A549 (cell line): ENCODE measurements around the gene PLEKHH2. TPM values are rescaled to one million over a fixed set of nuclear protein-coding genes. Genes with fewer than 3 reads are reported as not detected.

ENCODE experiments used
- ATAC-seq, 2 experiments: fragments of 200-7000 bp in 1 of 2; fragments of >200 bp in 1 of 2; cut with Nextera tagmentation in 1 of 2; cut with Tn5 transposase in 1 of 2; 3 replicates each; pipeline versions ENCODE4 v1.8.0 to v1.9.1; 2018 to 2020; ENCODE audit warnings: mild to moderate bottlenecking in 1 of 2, moderate library complexity in 1 of 2
- CTCF ChIA-PET: fragments of 300-600 bp; sonication (Branson Sonifier 250); formaldehyde crosslinking; extraction: SDS; loops from one replicate; lab custom pipeline; 2021; ENCODE audit warnings: antibody characterized with exemption, inconsistent platforms; lab: Yijun Ruan, JAX
- POLR2A ChIA-PET: fragments of 350-600 bp; formaldehyde crosslinking; extraction: SDS; loops from one replicate; lab custom pipeline; 2021; ENCODE audit warnings: antibody characterized with exemption, inconsistent platforms; lab: Yijun Ruan, JAX
- DNase-seq, 2 experiments: peaks; one replicate each; pipeline versions ENCODE4 v3.0.0 to v3.0.0-alpha.2; 2011 to 2016; ENCODE audit warnings: low read depth in 1 of 2, low spot score in 1 of 2
- FAIRE-seq: peaks from 2 replicates; lab custom pipeline; 2011; peaks lifted over from hg19 to GRCh38; lab: Jason Lieb, UNC
- H3K27ac ChIP-seq, 2 experiments: fragments of >200 bp; sonication (Bioruptor Twin); formaldehyde crosslinking; 3 replicates each; pipeline ENCODE4 v1.5.1; 2016 to 2017
- H3K4me1 ChIP-seq: fragments of >200 bp; sonication (Bioruptor Twin); formaldehyde crosslinking; 3 replicates; pipeline ENCODE4 v1.6.1; 2016
- H3K4me2 ChIP-seq: fragments of >200 bp; sonication (Bioruptor Twin); formaldehyde crosslinking; 3 replicates; pipeline ENCODE4 v1.6.1; 2016
- H3K4me3 ChIP-seq: fragments of >200 bp; sonication (Bioruptor Twin); formaldehyde crosslinking; 3 replicates; pipeline ENCODE4 v1.5.1; 2016
- H3K9me3 ChIP-seq: fragments of >200 bp; sonication (Bioruptor Twin); formaldehyde crosslinking; 3 replicates; pipeline ENCODE4 v1.6.1; 2016
- ATOH8 ChIP-seq: fragments of 250-450 bp; sonication (Bioruptor Pico); IDR thresholded peaks from 2 replicates; pipeline ENCODE4 v1.5.0; 2020; ENCODE audit warnings: low read depth, mild to moderate bottlenecking, moderate library complexity
- BHLHE40 ChIP-seq: IDR thresholded peaks from 2 replicates; pipeline ENCODE4 v1.6.1; 2012; ENCODE audit warnings: low read depth, low read length, inconsistent platforms
- ESRRA ChIP-seq: fragments of 150-350 bp; IDR thresholded peaks from 2 replicates; pipeline ENCODE4 v1.6.1; 2014; ENCODE audit warnings: mild to moderate bottlenecking, low read length, borderline replicate concordance
- FOSB ChIP-seq: fragments of 250-450 bp; sonication (Bioruptor Pico); IDR thresholded peaks from 2 replicates; pipeline ENCODE4 v1.5.0; 2020; ENCODE audit warnings: mild to moderate bottlenecking, moderate library complexity
- GATA3 ChIP-seq: IDR thresholded peaks from 2 replicates; pipeline ENCODE4 v1.6.1; 2012; ENCODE audit warnings: borderline replicate concordance
- HEYL ChIP-seq: fragments of 250-450 bp; sonication (Bioruptor Pico); IDR thresholded peaks from 2 replicates; pipeline ENCODE4 v1.8.0; 2021; ENCODE audit warnings: mild to moderate bottlenecking, moderate library complexity
- HMGXB4 ChIP-seq: fragments of 250-450 bp; sonication (Bioruptor Pico); IDR thresholded peaks from 2 replicates; pipeline ENCODE4 v1.5.0; 2021; ENCODE audit warnings: mild to moderate bottlenecking, moderate library complexity, borderline replicate concordance
- HOXB5 ChIP-seq: fragments of 250-450 bp; sonication (Bioruptor Pico); IDR thresholded peaks from 2 replicates; pipeline ENCODE4 v1.5.0; 2020; ENCODE audit warnings: mild to moderate bottlenecking, moderate library complexity
- KDM1A ChIP-seq: fragments of 200-600 bp; sonication (generic); IDR thresholded peaks from 2 replicates; pipeline ENCODE4 v1.6.1; 2016; ENCODE audit warnings: low read depth, mild to moderate bottlenecking
- MAX ChIP-seq: IDR thresholded peaks from 2 replicates; pipeline ENCODE4 v1.6.1; 2012
- MYC ChIP-seq: IDR thresholded peaks from 2 replicates; pipeline ENCODE4 v1.6.1; 2012; ENCODE audit warnings: mild to moderate bottlenecking, inconsistent platforms, low read length, improper control_type of control experiment, borderline replicate concordance
- NFE2L2 ChIP-seq: fragments of 150-350 bp; conservative IDR thresholded peaks from 2 replicates; pipeline ENCODE4 v1.6.1; 2014; ENCODE audit warnings: low read length
- NR3C1 ChIP-seq: fragments of >200 bp; sonication (Bioruptor Twin); formaldehyde crosslinking; IDR thresholded peaks from 3 replicates; pipeline ENCODE4 v1.6.1; 2017
- RARB ChIP-seq: fragments of 250-450 bp; sonication (Bioruptor Pico); IDR thresholded peaks from 2 replicates; pipeline ENCODE4 v1.8.0; 2021; ENCODE audit warnings: mild to moderate bottlenecking, moderate library complexity
- REST ChIP-seq: fragments of 200-600 bp; sonication (generic); IDR thresholded peaks from 2 replicates; pipeline ENCODE4 v1.6.1; 2016; ENCODE audit warnings: antibody characterized with exemption, mild to moderate bottlenecking, moderate library complexity
- RFX5 ChIP-seq: fragments of 450-650 bp; IDR thresholded peaks from 2 replicates; pipeline ENCODE4 v1.7.1; 2014; ENCODE audit warnings: antibody characterized with exemption, mild to moderate bottlenecking, moderate library complexity
- SREBF2 ChIP-seq: fragments of 450-650 bp; IDR thresholded peaks from 2 replicates; pipeline ENCODE4 v1.6.1; 2014; ENCODE audit warnings: mild to moderate bottlenecking, moderate library complexity
- TP53 ChIP-seq: fragments of 250-450 bp; sonication (Bioruptor Pico); IDR thresholded peaks from 2 replicates; pipeline ENCODE4 v1.5.0; 2021; ENCODE audit warnings: mild to moderate bottlenecking, moderate library complexity
- USF2 ChIP-seq: fragments of 450-650 bp; IDR thresholded peaks from 2 replicates; pipeline ENCODE4 v1.6.1; 2014; ENCODE audit warnings: antibody characterized with exemption
- ZC3H11A ChIP-seq: fragments of 450-650 bp; IDR thresholded peaks from 2 replicates; pipeline ENCODE4 v1.6.1; 2014; ENCODE audit warnings: antibody characterized with exemption, mild to moderate bottlenecking
- ZFP36 ChIP-seq: fragments of 450-650 bp; IDR thresholded peaks from 2 replicates; pipeline ENCODE4 v1.6.1; 2014; ENCODE audit warnings: borderline replicate concordance; ENCODE audit not compliant: partially characterized antibody
- ZNF302 ChIP-seq: fragments of 250-450 bp; sonication (Bioruptor Pico); IDR thresholded peaks from 2 replicates; pipeline ENCODE4 v1.9.0; 2021; ENCODE audit warnings: inconsistent platforms, mild to moderate bottlenecking, moderate library complexity
- WGBS: methylation state at CpG from one replicate; pipeline ENCODE4 v1.1.6; 2017; ENCODE audit errors: missing lambda C conversion rate; 5-methylcytosine and 5-hydroxymethylcytosine counted together
- polyA plus RNA-seq, 4 experiments: library from polyadenylated mRNA; depleted of rRNA in 3 of 4; stranded (reverse); fragments of >200 nt; fragmentation: RNase III in 1 of 4; extraction: RNeasy Plus Mini Kit Qiagen cat#74134 plus additional on column Dnase treatment in 1 of 4; gene quantifications; 2 replicates in 3 of 4; 3 replicates in 1 of 4; pipeline ENCODE4 v1.2.3, GENCODE V29; 2011 to 2017

The PLEKHH2 gene
- polyA plus RNA-seq, 2 of the 4 experiments (the other 2 are of a cell fraction) = 0.92 to 14.9 TPM

- no peak overlapping the region for H3K27ac ChIP-seq
- ATAC-seq = no peak
- ChIA-PET CTCF (interaction anchor here (0.6 to 1.5 kb wide), 5 partner anchors 12 to 682 kb away, joined by 3 to 5 read pairs (median 3); no protein-coding TSS in a partner anchor), POLR2A (no interaction called here)
- DNase-seq = no peak
- H3K4me3 ChIP-seq = no peak overlapping the region
- no peaks in the 10 kb centered on the region for H3K9me3 ChIP-seq
- H3K4me1 ChIP-seq = peaks cover 6% of the 10 kb centered on the region; the same call in 1 of the 3 replicates
- FAIRE-seq = no peak
- WGBS = 57% methylated on average over 5 of the region's 5 CpGs
- TF ChIP-seq ZFP36 (no peak), NR3C1 (no peak), HMGXB4 (no peak), FOSB (CRISPR knock-in tag) (no peak), BHLHE40 (no peak), GATA3 (no peak), HEYL (no peak), ZC3H11A (no peak), MYC (no peak), RARB (CRISPR knock-in tag) (no peak), USF2 (no peak)
- H3K4me2 ChIP-seq = 0 out of 3 replicates have a peak overlapping the region, but pooled peaks have one; percentile 0
Observed at GRCh38 chr2:43616967-43617680, 19.9 kb upstream of the PLEKHH2 start.

GRCh38 chr2:43619511-43619910 lies 17.5 kb upstream of the PLEKHH2 start:
- DNase-seq (no peak), ATAC-seq (no peak), FAIRE-seq (no peak)
- 83% methylated on average over 10 of the region's 10 CpGs for WGBS
- H3K27ac ChIP-seq = no peak overlapping the region
- no peak overlapping the region for H3K4me2 ChIP-seq
- no peaks in the 10 kb centered on the region for H3K9me3 ChIP-seq
- ChIA-PET CTCF (interaction anchor here (0.6 to 1.5 kb wide), 3 partner anchors 8 to 807 kb away, joined by 4 to 5 read pairs (median 5); no protein-coding TSS in a partner anchor), POLR2A (no interaction called here)
- TF ChIP-seq NFE2L2 = no peak
- TF ChIP-seq REST = no peak
- TF ChIP-seq ZNF302 (CRISPR knock-in tag) = no peak
- TF ChIP-seq ATOH8 = no peak
- no peak for TF ChIP-seq ESRRA
- TF ChIP-seq NR3C1 = no peak
- no peak for TF ChIP-seq SREBF2
- TF ChIP-seq KDM1A = no peak
- TF ChIP-seq RARB (CRISPR knock-in tag) = no peak
- TF ChIP-seq RFX5 = no peak
- no peak for TF ChIP-seq TP53 (CRISPR knock-in tag)
- TF ChIP-seq MAX = no peak
- no peak for TF ChIP-seq HOXB5 (CRISPR knock-in tag)
- no peaks in the 10 kb centered on the region for H3K4me1 ChIP-seq
- no peak overlapping the region for H3K4me3 ChIP-seq
